AG04450 (cell line): ENCODE data around the gene LANCL2. TPM values are rescaled to one million over a fixed set of nuclear protein-coding genes. Genes with fewer than 3 reads are reported as not detected.

Source experiments
- CTCF ChIA-PET: fragments of 300-600, 350-600 bp; formaldehyde crosslinking; extraction: SDS; loops from one replicate; lab custom pipeline; 2022; ENCODE audit warnings: antibody characterized with exemption, inconsistent platforms; lab: Charles Lee
- POLR2A ChIA-PET: fragments of 350-600 bp; formaldehyde crosslinking; extraction: SDS; loops from one replicate; lab custom pipeline; 2021; ENCODE audit warnings: antibody characterized with exemption, inconsistent platforms; lab: Yijun Ruan, JAX
- DNase-seq: peaks from one replicate; pipeline ENCODE4 v3.0.0-alpha.2; 2011; ENCODE audit warnings: low read depth, low spot score
- H3K27ac ChIP-seq: one replicate; pipeline ENCODE4 v1.5.1; 2012; ENCODE audit warnings: low read depth, low read length, control low read depth
- H3K27me3 ChIP-seq: one replicate; pipeline ENCODE4 v1.6.0; 2012; ENCODE audit warnings: low read length; ENCODE audit not compliant: control insufficient read depth, insufficient read depth
- H3K4me3 ChIP-seq: 2 replicates; pipeline ENCODE4 v1.5.1; 2011; ENCODE audit warnings: mild to moderate bottlenecking, low read depth, low read length, control low read depth
- H3K9me3 ChIP-seq: 2 replicates; pipeline ENCODE4 v1.5.1; 2012; ENCODE audit warnings: low read length; ENCODE audit not compliant: control insufficient read depth, insufficient read depth
- CTCF ChIP-seq: IDR thresholded peaks from 2 replicates; pipeline ENCODE4 v1.5.1; 2011; ENCODE audit warnings: low read depth, low read length, control low read depth, inconsistent platforms
- polyA plus RNA-seq: library from polyadenylated mRNA; depleted of rRNA; stranded (reverse); fragments of >200 nt; gene quantifications from 2 replicates; pipeline ENCODE4 v1.2.3, GENCODE V29; 2011

The LANCL2 gene
- polyA plus RNA-seq, 1 experiment: 16.9 TPM

DNA sequence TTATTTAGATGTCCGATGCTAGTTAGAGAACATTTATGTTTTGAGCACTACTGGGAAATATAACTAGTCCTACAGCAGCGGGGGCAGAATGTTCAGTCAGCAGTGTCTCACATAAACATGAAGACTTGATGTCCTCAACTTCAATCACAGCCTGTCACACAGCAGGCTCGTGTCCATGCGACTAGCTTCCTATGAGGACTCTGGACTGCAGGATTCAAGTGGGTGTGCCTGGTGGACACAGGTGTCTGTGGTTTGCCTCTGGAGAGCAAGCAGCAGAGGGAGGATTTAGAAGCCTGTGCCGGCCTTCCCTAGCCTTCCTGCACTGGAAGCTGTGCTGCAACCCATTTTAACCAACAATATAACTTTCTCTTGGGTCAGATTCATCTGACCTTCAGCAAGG is 30.0 kb upstream of the LANCL2 start:
- no peak for DNase-seq
- no peak for TF ChIP-seq CTCF
- POLR2A ChIA-PET: no interaction called here
- Histone ChIP-seq H3K27ac (no peak overlapping the region), H3K4me3 (no peak overlapping the region), H3K27me3 (peaks cover 9% of the 10 kb centered on the region), H3K9me3 (no peaks in the 10 kb centered on the region)
- CTCF ChIA-PET: interaction anchor here (1.5 to 2.3 kb wide), 2 partner anchors 55 to 80 kb away, joined by 6 read pairs; no protein-coding TSS in a partner anchor

DNA sequence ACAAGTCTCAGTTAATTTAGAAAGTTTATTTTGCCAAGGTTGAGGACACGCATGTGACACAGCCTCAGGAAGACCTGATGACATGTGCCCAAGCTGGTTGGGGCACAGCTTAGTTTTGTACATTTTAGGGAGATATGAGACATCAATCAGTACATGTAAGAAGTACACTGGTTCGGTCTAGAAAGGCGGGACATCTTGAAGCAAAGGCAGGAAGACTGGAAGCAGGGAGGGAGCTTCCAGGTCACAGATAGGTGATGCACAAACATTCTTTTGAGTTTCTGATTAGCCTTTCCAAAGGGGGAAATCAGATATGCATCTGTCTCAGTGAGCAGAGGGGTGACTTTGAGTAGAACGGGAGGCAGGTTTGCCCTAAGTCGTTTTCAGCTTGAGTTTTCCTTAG is 29.4 kb upstream of the LANCL2 start:
- ChIA-PET CTCF (no interaction called here), POLR2A (no interaction called here)
- DNase-seq: no peak

GRCh38 chr7:55336540-55336939 is 28.6 kb upstream of the LANCL2 start:
- Histone ChIP-seq H3K27ac (no peak overlapping the region), H3K27me3 (peaks cover 9% of the 10 kb centered on the region), H3K9me3 (no peaks in the 10 kb centered on the region), H3K4me3 (no peak overlapping the region)
- POLR2A ChIA-PET: no interaction called here
- TF ChIP-seq CTCF: no peak
- DNase-seq: no peak
- CTCF ChIA-PET: no interaction called here

More for the DNA sequence above, 29.4 kb upstream of the LANCL2 start:
- no peak overlapping the region for H3K4me3 ChIP-seq
- no peaks in the 10 kb centered on the region for H3K9me3 ChIP-seq
- no peak overlapping the region for H3K27ac ChIP-seq
- TF ChIP-seq CTCF: no peak
- H3K27me3 ChIP-seq: peaks cover 9% of the 10 kb centered on the region

GRCh38 chr7:55339033-55340000 is 25.8 kb upstream of the LANCL2 start:
- ChIA-PET CTCF (no interaction called here), POLR2A (no interaction called here)
- no peak for DNase-seq
- TF ChIP-seq CTCF: no peak
- H3K4me3 ChIP-seq: no peak overlapping the region
- no peak overlapping the region for H3K27ac ChIP-seq
- peaks cover 25% of the 10 kb centered on the region for H3K9me3 ChIP-seq
- H3K27me3 ChIP-seq: peaks cover 6% of the 10 kb centered on the region

- no peak for TF ChIP-seq CTCF
- Histone ChIP-seq H3K9me3 (peaks cover 37% of the 10 kb centered on the region), H3K4me3 (no peak overlapping the region), H3K27me3 (peaks cover 3% of the 10 kb centered on the region), H3K27ac (no peak overlapping the region)
- ChIA-PET POLR2A (no interaction called here), CTCF (no interaction called here)
- DNase-seq: no peak
Observed at GRCh38 chr7:55342216-55342871, 22.8 kb upstream of the LANCL2 start.
